ENCODE results near the gene SCNN1B. TPM values are rescaled to one million over a fixed set of nuclear protein-coding genes. Genes with fewer than 3 reads are reported as not detected.
"Not testable (repeated sequence)": the region's sequence is repeated elsewhere in the genome, so short reads cannot be mapped to it uniquely, and the experiment has no call there.

Gene SCNN1B
- total RNA-seq, 1 donor, result not detected

DNA sequence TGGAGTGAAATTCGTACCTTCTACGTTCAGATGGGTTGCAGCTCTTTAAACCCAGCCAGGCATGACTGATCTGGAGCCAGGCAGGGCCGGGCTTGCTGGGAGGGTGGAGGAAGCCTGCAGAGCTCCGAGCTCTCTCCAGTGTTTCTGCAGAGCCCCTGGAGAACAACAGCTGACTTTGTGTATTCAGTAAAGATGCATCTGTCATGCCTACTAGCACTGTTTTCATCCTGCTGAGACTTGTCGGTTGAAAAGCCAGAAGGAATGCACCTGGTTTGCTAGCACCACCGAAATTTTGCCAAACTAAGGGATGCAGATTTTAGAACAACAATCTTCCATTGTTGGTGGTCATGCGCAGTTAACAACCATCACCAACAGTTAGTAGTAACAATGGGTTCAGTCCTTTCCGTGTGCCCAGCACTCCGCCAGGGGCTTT, 22.4 kb upstream of the SCNN1B start:
- Histone ChIP-seq H3K4me1 (ENCODE audit: insufficient read depth, low read length) (no peaks in the 10 kb centered on the region), H3K9me3 (ENCODE audit: low read depth, low read length) (no peaks in the 10 kb centered on the region), H3K27me3 (ENCODE audit: insufficient read depth, low read length) (no peaks in the 10 kb centered on the region), H3K4me3 (ENCODE audit: low read length) (no peak overlapping the region)

DNA sequence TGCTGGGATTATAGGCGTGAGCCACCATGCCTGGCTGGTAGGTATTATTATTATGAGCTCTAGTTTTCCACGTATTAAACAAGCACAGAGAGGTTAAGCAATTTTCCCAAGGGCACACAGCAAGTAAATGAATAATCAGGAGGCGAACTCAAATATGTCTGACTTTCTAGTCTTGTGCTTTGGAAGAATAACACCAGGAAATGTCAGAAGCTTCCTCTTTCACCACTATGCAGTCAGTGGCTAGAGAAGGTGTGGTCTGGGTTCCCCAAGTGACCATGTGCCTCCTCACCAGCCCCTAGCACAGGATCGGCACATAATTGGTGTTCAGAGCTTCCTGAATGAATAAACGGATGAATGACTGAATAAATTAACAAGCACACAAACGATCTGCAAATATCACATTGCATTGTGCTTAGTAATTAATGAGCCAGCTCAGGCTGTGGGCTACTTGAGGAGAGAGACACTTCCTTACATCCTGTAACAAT, 21.6 kb upstream of the SCNN1B start:
- Histone ChIP-seq H3K27me3 (ENCODE audit: insufficient read depth, low read length) (no peaks in the 10 kb centered on the region), H3K4me3 (ENCODE audit: low read length) (no peak overlapping the region), H3K9me3 (ENCODE audit: low read depth, low read length) (no peaks in the 10 kb centered on the region), H3K4me1 (ENCODE audit: insufficient read depth, low read length) (no peaks in the 10 kb centered on the region)

DNA sequence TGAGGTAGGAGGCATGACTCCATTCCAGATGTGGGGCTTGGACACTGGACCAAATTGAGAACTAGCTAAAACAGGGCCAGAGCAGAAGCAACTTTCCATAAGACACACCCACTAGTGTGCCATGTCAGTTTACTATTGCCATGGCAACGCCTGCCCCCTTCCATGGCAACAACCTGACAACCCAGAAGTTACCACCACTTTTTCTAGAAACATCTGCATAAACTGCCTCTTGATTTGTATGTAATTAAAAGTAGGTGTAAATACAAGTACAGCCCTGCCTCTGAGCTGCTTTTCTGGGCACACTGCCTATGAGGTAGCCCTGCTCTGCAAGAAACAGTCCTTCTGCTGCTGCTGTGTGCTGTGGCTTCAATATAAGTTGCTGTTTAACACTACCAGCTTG, 19.5 kb upstream of the SCNN1B start:
- no peak overlapping the region for H3K4me3 ChIP-seq (ENCODE audit: low read length)
- no peaks in the 10 kb centered on the region for H3K4me1 ChIP-seq (ENCODE audit: insufficient read depth, low read length)
- no peaks in the 10 kb centered on the region for H3K27me3 ChIP-seq (ENCODE audit: insufficient read depth, low read length)
- no peaks in the 10 kb centered on the region for H3K9me3 ChIP-seq (ENCODE audit: low read depth, low read length)

DNA sequence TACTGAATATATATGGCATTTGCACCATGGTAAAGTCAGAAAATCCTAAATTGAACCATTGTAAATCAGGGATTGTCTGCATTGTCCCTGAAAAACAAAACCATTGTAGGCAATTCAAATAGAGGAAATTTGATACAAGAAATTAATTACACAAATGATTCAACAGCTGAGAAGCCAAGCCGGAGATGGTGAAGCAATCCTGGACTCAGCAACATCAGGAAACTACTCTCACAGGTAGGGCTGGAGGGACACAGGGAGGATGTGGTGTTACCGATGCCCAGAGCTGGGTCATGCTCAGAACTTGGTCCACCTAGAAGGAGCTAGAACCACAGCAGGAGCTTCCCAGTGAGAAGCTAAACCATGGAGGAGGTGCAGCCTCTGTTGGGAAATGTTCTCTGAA, 18.5 kb upstream of the SCNN1B start:
- H3K4me3 ChIP-seq (ENCODE audit: low read length), result no peak overlapping the region
- no peaks in the 10 kb centered on the region for H3K4me1 ChIP-seq (ENCODE audit: insufficient read depth, low read length)
- H3K9me3 ChIP-seq (ENCODE audit: low read depth, low read length), result no peaks in the 10 kb centered on the region
- no peaks in the 10 kb centered on the region for H3K27me3 ChIP-seq (ENCODE audit: insufficient read depth, low read length)

- H3K9me3 ChIP-seq (ENCODE audit: low read depth, low read length), result no peaks in the 10 kb centered on the region
- no peaks in the 10 kb centered on the region for H3K27me3 ChIP-seq (ENCODE audit: insufficient read depth, low read length)
- no peak overlapping the region for H3K4me3 ChIP-seq (ENCODE audit: low read length)
- no peaks in the 10 kb centered on the region for H3K4me1 ChIP-seq (ENCODE audit: insufficient read depth, low read length)
These were observed 17.5 kb upstream of the SCNN1B start for GRCh38 chr16:23284584-23284983.

GRCh38 chr16:23286131-23286532, 16.0 kb upstream of the SCNN1B start:
- Histone ChIP-seq H3K4me1 (ENCODE audit: insufficient read depth, low read length) (no peaks in the 10 kb centered on the region), H3K4me3 (ENCODE audit: low read length) (no peak overlapping the region), H3K27me3 (ENCODE audit: insufficient read depth, low read length) (no peaks in the 10 kb centered on the region), H3K9me3 (ENCODE audit: low read depth, low read length) (no peaks in the 10 kb centered on the region)

DNA sequence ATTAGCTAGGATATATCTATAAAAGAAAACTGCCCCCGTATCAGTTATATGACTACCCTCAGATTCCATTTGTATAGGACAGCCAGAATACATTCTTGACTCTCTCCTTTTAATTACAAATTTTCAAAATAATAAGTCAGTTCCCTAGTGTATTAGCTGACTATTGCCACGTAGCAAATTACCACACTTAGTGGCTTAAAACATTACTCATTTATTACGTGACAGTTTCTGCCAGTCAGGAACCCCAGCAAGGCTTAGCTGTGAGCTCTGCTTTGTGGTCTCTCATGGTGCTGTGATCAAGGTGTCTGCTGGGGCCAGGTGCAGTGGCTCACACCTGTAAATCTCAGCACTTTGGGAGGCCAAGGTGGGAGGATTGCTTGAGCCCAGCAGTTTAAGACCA, 13.9 kb upstream of the SCNN1B start:
- no peaks in the 10 kb centered on the region for H3K9me3 ChIP-seq (ENCODE audit: low read depth, low read length)
- no peaks in the 10 kb centered on the region for H3K27me3 ChIP-seq (ENCODE audit: insufficient read depth, low read length)
- H3K4me3 ChIP-seq (ENCODE audit: low read length), result no peak overlapping the region
- no peaks in the 10 kb centered on the region for H3K4me1 ChIP-seq (ENCODE audit: insufficient read depth, low read length)

DNA sequence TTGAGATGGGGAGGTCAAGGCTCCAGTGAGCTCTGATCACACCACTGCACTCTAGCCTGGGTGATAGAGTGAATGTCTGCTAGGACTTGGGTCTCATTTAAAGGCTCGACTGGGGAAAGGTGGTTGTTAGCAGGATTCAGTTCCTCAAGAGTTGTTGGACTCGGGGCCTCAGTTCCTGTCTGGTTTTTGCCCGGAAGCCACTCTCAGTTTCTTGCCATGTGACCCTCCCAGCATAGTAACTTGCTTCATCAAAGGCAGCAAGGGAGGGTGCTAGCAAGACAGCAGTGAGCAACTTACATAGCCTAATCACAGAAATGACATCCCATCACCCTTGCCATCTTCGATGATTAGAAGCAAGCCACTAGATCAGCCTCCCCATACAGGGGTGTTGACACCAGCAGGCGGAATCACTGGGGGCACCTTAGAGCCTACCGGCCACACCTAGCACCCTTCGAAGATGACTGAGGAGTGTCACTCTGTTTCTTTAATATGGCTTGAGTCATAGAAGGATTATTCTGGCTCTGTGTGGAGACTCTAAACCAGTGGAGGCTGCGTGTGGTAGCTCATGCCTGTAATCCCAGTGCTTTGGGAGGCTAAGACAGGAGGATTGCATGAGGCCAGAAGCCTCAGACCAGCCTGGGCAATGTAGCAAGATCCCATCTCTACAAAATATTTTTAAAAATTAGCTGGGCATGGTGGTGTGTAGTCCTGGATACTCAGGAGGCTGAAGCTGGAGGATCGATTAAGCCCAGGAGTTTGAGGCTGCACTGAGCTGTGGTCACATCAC, 13.2 kb upstream of the SCNN1B start:
- no peaks in the 10 kb centered on the region for H3K4me1 ChIP-seq (ENCODE audit: insufficient read depth, low read length)
- H3K9me3 ChIP-seq (ENCODE audit: low read depth, low read length), result no peaks in the 10 kb centered on the region
- H3K27me3 ChIP-seq (ENCODE audit: insufficient read depth, low read length), result no peaks in the 10 kb centered on the region
- no peak overlapping the region for H3K4me3 ChIP-seq (ENCODE audit: low read length)

- Histone ChIP-seq H3K9me3 (ENCODE audit: low read depth, low read length) (no peaks in the 10 kb centered on the region), H3K4me3 (ENCODE audit: low read length) (no peak overlapping the region), H3K27me3 (ENCODE audit: insufficient read depth, low read length) (no peaks in the 10 kb centered on the region), H3K4me1 (ENCODE audit: insufficient read depth, low read length) (no peaks in the 10 kb centered on the region)
These were observed 11.7 kb upstream of the SCNN1B start for GRCh38 chr16:23290189-23291062.

- Histone ChIP-seq H3K9me3 (ENCODE audit: low read depth, low read length) (no peaks in the 10 kb centered on the region), H3K4me3 (ENCODE audit: low read length) (no peak overlapping the region), H3K4me1 (ENCODE audit: insufficient read depth, low read length) (no peaks in the 10 kb centered on the region), H3K27me3 (ENCODE audit: insufficient read depth, low read length) (no peaks in the 10 kb centered on the region)
These were observed 9.1 kb upstream of the SCNN1B start for GRCh38 chr16:23293016-23293415.

DNA sequence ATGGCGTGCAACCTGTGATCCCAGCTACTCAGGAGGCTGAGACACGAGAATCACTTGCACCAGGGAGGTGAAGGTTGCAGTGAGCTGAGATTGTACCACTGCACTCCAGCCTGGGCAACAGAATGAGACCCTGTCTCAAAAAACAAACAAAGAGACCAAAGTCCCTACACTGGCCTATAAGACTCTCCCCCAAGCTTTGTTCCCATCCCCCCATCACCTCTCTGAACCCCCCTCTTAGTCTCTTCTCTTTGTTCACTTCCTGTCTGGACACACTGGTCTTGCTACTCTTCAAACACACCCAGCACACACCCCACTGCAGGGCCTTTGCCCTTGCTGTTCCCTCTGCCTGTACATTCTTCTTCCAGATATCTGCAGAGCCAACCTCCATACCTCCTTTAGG, 7.8 kb upstream of the SCNN1B start:
- no peak overlapping the region for H3K4me3 ChIP-seq (ENCODE audit: low read length)
- H3K27me3 ChIP-seq (ENCODE audit: insufficient read depth, low read length), result no peaks in the 10 kb centered on the region
- no peaks in the 10 kb centered on the region for H3K9me3 ChIP-seq (ENCODE audit: low read depth, low read length)
- no peaks in the 10 kb centered on the region for H3K4me1 ChIP-seq (ENCODE audit: insufficient read depth, low read length)

- Histone ChIP-seq H3K4me1 (ENCODE audit: insufficient read depth, low read length) (no peaks in the 10 kb centered on the region), H3K27me3 (ENCODE audit: insufficient read depth, low read length) (peaks cover 11% of the 10 kb centered on the region), H3K4me3 (ENCODE audit: low read length) (no peak overlapping the region), H3K9me3 (ENCODE audit: low read depth, low read length) (no peaks in the 10 kb centered on the region)
These were observed 5.1 kb upstream of the SCNN1B start for GRCh38 chr16:23296994-23297393.

DNA sequence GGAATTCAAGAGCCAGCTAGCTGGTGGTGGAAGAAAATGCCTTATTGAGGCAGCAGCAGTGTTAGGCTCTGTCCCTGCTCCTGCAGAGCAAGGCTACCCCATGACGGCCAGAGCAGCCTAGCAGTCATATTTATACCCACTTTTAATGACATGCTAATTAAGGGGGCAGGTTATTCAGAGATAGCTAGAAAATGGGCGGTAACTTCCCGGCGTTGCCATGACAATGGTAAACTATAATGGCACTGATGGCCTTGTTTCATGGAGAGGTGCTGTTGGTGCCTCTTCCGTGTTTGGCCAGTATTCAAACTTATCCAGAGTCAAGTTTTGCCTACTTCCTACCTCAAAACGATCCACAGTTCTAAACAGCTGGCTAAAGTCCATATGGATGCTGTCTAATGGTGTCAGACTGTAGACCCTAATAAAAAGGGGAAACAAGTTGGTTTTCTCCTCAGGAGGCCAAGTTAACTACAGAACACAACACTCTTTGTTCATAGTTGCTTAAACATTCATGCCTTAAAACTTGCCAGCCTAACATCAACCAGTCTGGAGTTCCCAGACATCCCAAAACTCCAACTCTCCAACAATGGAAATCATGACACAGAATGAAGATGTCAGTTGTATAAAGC, 3.7 kb upstream of the SCNN1B start:
- H3K4me1 ChIP-seq (ENCODE audit: insufficient read depth, low read length), result no peaks in the 10 kb centered on the region
- peaks cover 14% of the 10 kb centered on the region for H3K27me3 ChIP-seq (ENCODE audit: insufficient read depth, low read length)
- H3K9me3 ChIP-seq (ENCODE audit: low read depth, low read length), result no peaks in the 10 kb centered on the region
- H3K4me3 ChIP-seq (ENCODE audit: low read length), result no peak overlapping the region

GRCh38 chr16:23299815-23300214, 2.3 kb upstream of the SCNN1B start:
- not testable (repeated sequence) for H3K4me3 ChIP-seq (ENCODE audit: low read length); H3K4me1 ChIP-seq (ENCODE audit: insufficient read depth, low read length); H3K9me3 ChIP-seq (ENCODE audit: low read depth, low read length)
- H3K27me3 ChIP-seq (ENCODE audit: insufficient read depth, low read length), result peaks cover 14% of the 10 kb centered on the region

Data from mononuclear cell (primary cell).